ENCODE data around the gene SPOCK1. TPM values are rescaled to one million over a fixed set of nuclear protein-coding genes. Genes with fewer than 3 reads are reported as not detected.

The SPOCK1 gene
- total and polyA plus RNA-seq, 2 donors (not counting 3 experiments of a cell fraction or from before 2014, with no cell fraction given) = 144 to 280 TPM

DNA sequence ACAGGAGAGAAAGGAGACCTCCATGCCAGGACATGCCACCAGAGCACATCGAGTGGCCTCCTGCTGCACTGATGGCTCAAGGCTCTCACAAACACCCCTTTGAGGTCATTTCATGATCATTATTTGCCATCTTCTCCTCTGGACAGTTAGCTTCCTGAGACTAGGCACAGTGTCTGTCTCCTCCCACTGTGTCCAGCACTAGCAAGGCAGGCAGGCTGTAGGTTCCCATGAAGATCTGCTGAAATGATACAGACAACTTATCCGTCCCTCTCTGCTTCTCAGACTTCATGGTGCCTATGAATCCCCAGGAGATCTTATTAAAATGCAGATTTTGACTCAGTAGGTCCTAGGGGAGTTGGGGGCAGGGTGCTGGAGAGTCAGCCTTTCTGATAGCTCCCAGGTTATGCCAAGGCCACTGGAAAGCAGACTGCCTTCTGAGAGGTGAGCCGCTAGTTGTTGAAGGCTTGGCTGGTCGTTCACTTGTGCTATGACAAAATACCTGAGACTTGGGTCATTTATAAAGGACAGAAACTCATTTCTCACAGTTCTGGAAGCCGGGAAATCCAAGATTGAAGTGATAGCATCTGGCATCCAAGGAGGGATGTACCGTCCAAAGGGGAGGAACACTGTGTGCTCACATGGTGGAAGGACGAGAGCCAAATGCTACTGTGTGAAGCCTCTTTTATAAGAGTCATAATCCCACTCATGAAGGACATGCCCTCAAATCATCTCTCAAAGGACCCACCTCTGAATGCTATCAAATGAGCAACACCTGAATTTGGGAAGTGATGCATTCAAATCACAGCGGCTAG is 183.4 kb downstream of the SPOCK1 start:
- dilution Hi-C loops (cut with MboI; ENCODE audit: extremely low pct_ligation_motif_present, low sequenced_read_pairs) = no loop called here
- no peaks in the 10 kb centered on the region for H3K36me3 ChIP-seq (ENCODE audit: control insufficient read depth in 2 of 2, extremely low read depth in 1 of 2, insufficient read depth in 2 of 2, low read length in 2 of 2)
- H3K79me2 ChIP-seq (ENCODE audit: control insufficient read depth, insufficient read depth, low read length) = peaks cover 32% of the 10 kb centered on the region
- no peak overlapping the region for H2AFZ ChIP-seq (ENCODE audit: low read depth, low read length)
- H3K9ac ChIP-seq (replicated peaks; ENCODE audit: extremely low read depth, insufficient read depth, low read length) = no peak overlapping the region
- CTCF ChIA-PET = interaction anchor here (0.7 to 2.2 kb wide), 3 partner anchors 9 to 29 kb away, joined by 3 to 6 read pairs (median 4); no protein-coding TSS in a partner anchor
- no peaks in the 10 kb centered on the region for H3K27me3 ChIP-seq (ENCODE audit: control insufficient read depth in 2 of 2, insufficient read depth in 2 of 2, low read length in 2 of 2)
- H3K4me2 ChIP-seq (ENCODE audit: insufficient read depth, low read length) = no peak overlapping the region
- no peak overlapping the region for H3K4me3 ChIP-seq (replicated peaks in 1 of 3; ENCODE audit: insufficient read depth in 1 of 3, low read depth in 1 of 3, low read length in 3 of 3)
- peaks cover 9% of the 10 kb centered on the region for H3K4me1 ChIP-seq (ENCODE audit: control insufficient read depth, extremely low read depth, insufficient read depth, low read length)
- POLR2A ChIA-PET = no interaction called here
- BruUV-seq (replicated peaks) = no TSS peak
- no peaks in the 10 kb centered on the region for H4K20me1 ChIP-seq (replicated peaks; ENCODE audit: control insufficient read depth, extremely low read depth, insufficient read depth, low read length)
- FAIRE-seq (no peak), DNase-seq (ENCODE audit: low read depth, low spot score) (no peak)
- no peaks in the 10 kb centered on the region for H3K9me3 ChIP-seq (replicated peaks; ENCODE audit: control insufficient read depth, insufficient read depth, low read length)
- H3K27ac ChIP-seq (ENCODE audit: insufficient read depth, low read depth, low read length) = no peak overlapping the region
- intact Hi-C loops (cut with micrococcal nuclease) = no loop called here
- TF ChIP-seq MYC (IDR thresholded peaks at IDR 0.05; ENCODE audit: low read depth, low read length) = no peak
- H3K9me1 ChIP-seq (replicated peaks; ENCODE audit: control insufficient read depth, extremely low read depth, insufficient read depth, low read length) = no peaks in the 10 kb centered on the region

GRCh38 chr5:137315109-137315508 is 184.0 kb downstream of the SPOCK1 start:
- H3K36me3 ChIP-seq (ENCODE audit: control insufficient read depth in 2 of 2, extremely low read depth in 1 of 2, insufficient read depth in 2 of 2, low read length in 2 of 2) = no peaks in the 10 kb centered on the region
- H3K9me3 ChIP-seq (replicated peaks; ENCODE audit: control insufficient read depth, insufficient read depth, low read length) = no peaks in the 10 kb centered on the region
- H3K27ac ChIP-seq (ENCODE audit: insufficient read depth, low read depth, low read length) = no peak overlapping the region
- H3K4me1 ChIP-seq (ENCODE audit: control insufficient read depth, extremely low read depth, insufficient read depth, low read length) = peaks cover 14% of the 10 kb centered on the region
- H3K4me3 ChIP-seq (replicated peaks in 1 of 3; ENCODE audit: insufficient read depth in 1 of 3, low read depth in 1 of 3, low read length in 3 of 3) = no peak overlapping the region
- no peaks in the 10 kb centered on the region for H4K20me1 ChIP-seq (replicated peaks; ENCODE audit: control insufficient read depth, extremely low read depth, insufficient read depth, low read length)
- no peak overlapping the region for H2AFZ ChIP-seq (ENCODE audit: low read depth, low read length)
- DNase-seq (ENCODE audit: low read depth, low spot score) (no peak), FAIRE-seq (no peak)
- peaks cover 31% of the 10 kb centered on the region for H3K79me2 ChIP-seq (ENCODE audit: control insufficient read depth, insufficient read depth, low read length)
- TF ChIP-seq MAX (IDR thresholded peaks at IDR 0.05; ENCODE audit: insufficient read depth, insufficient read length) (no peak), POLR2A (IDR thresholded peaks at IDR 0.05; ENCODE audit: low read depth, low read length) (no peak), CTCF (IDR thresholded peaks at IDR 0.05; ENCODE audit: extremely low read depth in 1 of 2, insufficient read depth in 1 of 2, low read depth in 1 of 2, low read length in 2 of 2) (no peak), EZH2 (IDR thresholded peaks at IDR 0.05; ENCODE audit: borderline replicate concordance, low read depth, low read length, severe bottlenecking) (no peak)
- intact Hi-C loops (cut with micrococcal nuclease) (no loop called here), dilution Hi-C loops (cut with MboI; ENCODE audit: extremely low pct_ligation_motif_present, low sequenced_read_pairs) (no loop called here)
- no TSS peak for BruUV-seq (replicated peaks)
- H3K27me3 ChIP-seq (ENCODE audit: control insufficient read depth in 2 of 2, insufficient read depth in 2 of 2, low read length in 2 of 2) = no peaks in the 10 kb centered on the region
- no peak overlapping the region for H3K9ac ChIP-seq (replicated peaks; ENCODE audit: extremely low read depth, insufficient read depth, low read length)
- no peaks in the 10 kb centered on the region for H3K9me1 ChIP-seq (replicated peaks; ENCODE audit: control insufficient read depth, extremely low read depth, insufficient read depth, low read length)
- H3K4me2 ChIP-seq (ENCODE audit: insufficient read depth, low read length) = no peak overlapping the region
- CTCF ChIA-PET = interaction anchor here (1.7 kb wide), 1 partner anchor 15 kb away, joined by 4 read pairs; no protein-coding TSS in a partner anchor
- POLR2A ChIA-PET = no interaction called here

All from endothelial cell of umbilical vein (primary cell).